GM10847 (cell line): ENCODE data around the gene AKAP3.

Source experiments
- POLR2A ChIP-seq: IDR thresholded peaks from 2 replicates; pipeline ENCODE4 v1.6.1; 2011; ENCODE audit not compliant: insufficient read length; ENCODE audit errors: extremely low read depth

Gene AKAP3

GRCh38 chr12:4648501-4649357 lies at the start of gene AKAP3, which contains the start of gene NDUFA9:
Gene AKAP3 (minus strand): TSS chr12:4649051. CDS start chr12:4638196, 10,855 bp downstream.
Gene NDUFA9 (plus strand): TSS chr12:4649114. CDS start chr12:4649127, 13 bp downstream.
- TF ChIP-seq POLR2A = peak; percentile 73

- no peak for TF ChIP-seq POLR2A
These were observed 41.9 kb upstream of the AKAP3 start for GRCh38 chr12:4690760-4691159.

GRCh38 chr12:4685317-4685716 lies 36.5 kb upstream of the AKAP3 start:
- no peak for TF ChIP-seq POLR2A

GRCh38 chr12:4681732-4682131 lies 32.9 kb upstream of the AKAP3 start:
- no peak for TF ChIP-seq POLR2A

- TF ChIP-seq POLR2A = no peak
These were observed 30.9 kb upstream of the AKAP3 start for GRCh38 chr12:4679711-4680110.

GRCh38 chr12:4665236-4665635 lies 16.4 kb upstream of the AKAP3 start:
- TF ChIP-seq POLR2A = no peak

GRCh38 chr12:4663971-4664505 lies 15.2 kb upstream of the AKAP3 start:
- no peak for TF ChIP-seq POLR2A

- no peak for TF ChIP-seq POLR2A
These were observed 4.8 kb upstream of the AKAP3 start for GRCh38 chr12:4653691-4654090.

GRCh38 chr12:4653257-4653656 lies 4.4 kb upstream of the AKAP3 start:
- TF ChIP-seq POLR2A = no peak

GRCh38 chr12:4649358-4649661 lies 459 bp upstream of the AKAP3 start:
- no peak for TF ChIP-seq POLR2A

- TF ChIP-seq POLR2A = no peak
These were observed 749 bp downstream of the AKAP3 start for GRCh38 chr12:4648104-4648500.

- TF ChIP-seq POLR2A = no peak
These were observed 3.8 kb downstream of the AKAP3 start for GRCh38 chr12:4645023-4645422.

GRCh38 chr12:4643747-4644146 lies 5.1 kb downstream of the AKAP3 start:
- no peak for TF ChIP-seq POLR2A

- no peak for TF ChIP-seq POLR2A
These were observed 18.6 kb downstream of the AKAP3 start for GRCh38 chr12:4630262-4630661.

- TF ChIP-seq POLR2A = no peak
These were observed 20.4 kb downstream of the AKAP3 start for GRCh38 chr12:4628406-4628805.

GRCh38 chr12:4626543-4626942 lies 22.3 kb downstream of the AKAP3 start:
- no peak for TF ChIP-seq POLR2A

GRCh38 chr12:4621511-4621910 lies 27.3 kb downstream of the AKAP3 start:
- no peak for TF ChIP-seq POLR2A
